NCI-H524 (cell line): ENCODE data around the gene AP3D1.
A peak's percentile ranks its signal among the peaks of the same experiment; 100 is the strongest.
"Not testable (repeated sequence)": the region's sequence is repeated elsewhere in the genome, so short reads cannot be mapped to it uniquely, and the experiment has no call there.

ENCODE experiments used
- DNase-seq, 2 experiments: peaks; one replicate each; lab custom pipeline; 2025; lab: John Stamatoyannopoulos, UW

AP3D1 gene

GRCh38 chr19:2109046-2109864 lies 42.1 kb downstream of the AP3D1 start:
- no peak for DNase-seq

DNA sequence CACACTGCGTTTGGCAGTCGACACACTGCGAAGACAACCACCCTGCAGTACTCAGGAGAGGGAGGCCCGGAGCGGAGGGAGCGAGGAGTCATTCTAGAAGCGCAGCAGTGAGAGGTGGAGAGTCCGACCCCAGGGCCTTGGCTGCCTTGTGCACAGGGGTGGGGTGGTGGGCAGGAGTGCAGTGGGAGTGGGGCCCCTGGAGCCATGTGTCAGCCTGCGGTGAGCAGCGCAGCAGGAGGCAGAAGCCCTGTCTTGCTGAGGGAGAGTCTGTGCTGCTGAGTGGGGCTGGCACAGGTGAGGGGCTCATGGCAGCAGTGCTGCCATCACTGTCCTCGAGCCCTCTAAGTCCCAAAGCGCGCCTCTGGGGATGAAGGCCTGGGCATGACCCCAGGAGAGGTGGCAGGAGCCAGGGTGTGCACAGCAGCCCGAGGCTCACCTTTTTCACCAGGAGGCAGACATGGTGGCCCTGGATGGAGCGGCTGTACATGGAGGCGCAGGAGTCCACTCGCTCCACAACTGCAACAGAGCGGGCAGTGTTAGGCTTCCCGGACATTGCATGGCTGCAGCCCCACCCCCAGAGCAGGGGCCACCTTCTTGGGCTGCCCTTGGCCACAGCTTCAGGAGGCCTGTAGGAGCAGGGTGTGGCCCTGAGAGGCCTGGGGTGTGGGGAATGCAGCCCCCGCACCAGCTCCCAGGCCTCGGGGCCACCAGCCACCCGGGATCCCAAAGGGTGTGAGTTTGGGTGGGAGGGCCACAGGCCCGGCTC lies 42.9 kb downstream of the AP3D1 start:
- DNase-seq = no peak

DNA sequence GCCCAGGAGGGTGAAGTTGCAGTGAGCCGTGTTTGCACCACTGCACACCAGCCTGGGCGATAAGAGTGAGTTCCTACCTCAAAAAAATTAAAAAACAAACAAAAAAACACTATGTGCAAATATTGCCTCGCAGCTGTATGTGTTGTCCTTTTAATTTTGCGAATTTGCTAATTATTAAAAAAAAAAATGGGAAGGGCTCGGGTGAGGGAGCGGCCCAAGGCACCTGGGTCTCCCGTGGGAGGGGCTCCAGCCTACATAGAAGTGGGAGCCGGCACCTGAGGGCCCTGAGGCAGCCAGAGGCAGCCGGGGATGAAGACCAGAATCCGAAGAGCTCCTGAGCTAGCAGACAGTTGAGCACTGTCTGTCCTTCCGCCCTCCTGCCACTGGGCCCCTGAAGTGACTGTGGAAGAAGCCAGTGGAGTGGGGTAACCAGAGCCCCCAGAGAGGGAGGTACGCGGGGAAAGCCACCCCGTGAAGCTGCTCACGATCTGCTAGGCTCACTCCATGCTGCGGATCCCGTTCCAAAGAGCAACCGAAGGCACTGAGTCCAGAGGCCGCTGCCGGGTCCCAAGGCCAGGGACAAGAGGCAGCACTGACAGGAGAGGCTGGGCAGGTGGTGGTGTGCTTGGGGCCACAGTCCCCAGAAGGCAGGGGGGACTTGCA lies 48.2 kb downstream of the AP3D1 start:
- DNase-seq = no peak

- DNase-seq = no peak
These were observed 49.7 kb downstream of the AP3D1 start for GRCh38 chr19:2101417-2102335.

DNA sequence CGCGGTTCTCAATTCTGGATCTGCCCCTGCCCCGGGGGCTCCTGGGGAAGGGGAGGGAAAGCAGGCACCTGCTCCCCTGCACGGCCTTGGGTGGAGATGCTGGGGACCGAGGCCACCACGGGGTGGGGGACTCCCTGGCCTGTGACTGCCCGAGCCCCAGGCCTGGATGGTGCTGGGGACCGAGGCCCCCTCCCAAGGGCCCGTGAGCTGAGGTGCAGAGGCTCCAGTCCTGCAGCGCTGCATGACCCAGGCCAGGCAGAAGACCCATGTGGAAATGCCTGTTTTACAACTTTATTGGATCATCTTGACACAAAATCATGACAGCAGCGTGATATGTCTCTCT lies 50.7 kb downstream of the AP3D1 start:
- DNase-seq = no peak

DNA sequence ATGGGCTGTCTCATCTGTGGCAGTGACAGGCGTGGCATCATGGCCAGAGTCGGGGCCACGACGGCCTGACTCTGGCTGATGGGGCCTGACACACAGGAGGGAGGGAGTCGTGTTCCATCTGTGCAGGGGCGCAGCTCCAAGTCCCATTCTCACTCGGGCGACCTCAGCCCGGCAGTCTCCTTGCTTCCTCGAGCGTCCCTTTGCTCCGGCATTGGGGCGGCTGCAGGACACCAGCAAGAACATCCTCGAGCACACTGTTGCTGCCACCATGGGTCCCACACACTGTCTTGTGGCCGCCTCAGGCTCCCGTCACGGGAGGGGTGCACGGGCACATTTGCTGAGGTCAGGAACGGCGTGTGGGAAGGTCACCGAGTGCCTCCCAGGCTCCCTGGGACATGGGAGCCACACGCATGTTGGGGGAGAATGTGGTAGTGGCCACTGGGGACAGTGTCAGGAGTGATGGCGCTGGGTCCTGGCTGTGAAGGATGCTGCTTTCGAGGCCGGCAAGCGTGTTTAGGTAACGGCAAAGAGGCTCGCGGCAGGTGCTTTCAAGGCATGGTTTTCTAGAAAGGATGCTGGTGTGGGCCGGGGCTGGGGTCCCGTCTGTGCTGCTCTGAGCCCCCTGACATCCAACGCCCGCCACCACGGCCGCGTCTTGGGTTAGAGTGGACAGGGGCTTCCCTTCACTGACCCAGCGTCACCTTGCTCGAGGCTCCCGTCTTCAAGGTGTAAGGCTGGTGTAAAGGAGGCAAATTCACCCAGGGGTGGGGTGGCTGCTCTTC lies 51.2 kb downstream of the AP3D1 start:
- DNase-seq = no peak

- DNase-seq = no peak
These were observed 52.3 kb downstream of the AP3D1 start for GRCh38 chr19:2099054-2099501.

DNA sequence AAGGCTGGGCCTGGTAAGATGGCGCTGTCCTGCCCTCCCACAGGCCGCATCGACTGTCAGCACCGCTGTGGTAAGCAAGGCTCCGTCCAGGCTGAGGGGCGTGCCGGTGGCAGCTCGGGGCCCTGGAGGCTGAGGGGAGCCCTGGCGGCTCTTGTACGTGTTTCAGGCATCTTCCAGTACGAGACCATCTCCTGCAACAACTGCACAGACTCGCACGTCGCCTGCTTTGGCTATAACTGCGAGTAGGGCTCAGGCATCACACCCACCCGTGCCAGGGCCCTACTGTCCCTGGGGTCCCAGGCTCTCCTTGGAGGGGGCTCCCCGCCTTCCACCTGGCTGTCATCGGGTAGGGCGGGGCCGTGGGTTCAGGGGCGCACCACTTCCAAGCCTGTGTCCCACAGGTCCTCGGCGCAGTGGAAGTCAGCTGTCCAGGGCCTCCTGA lies 53.5 kb downstream of the AP3D1 start:
- DNase-seq = no peak

- no peak for DNase-seq
These were observed 54.0 kb downstream of the AP3D1 start for GRCh38 chr19:2097203-2097885.

DNA sequence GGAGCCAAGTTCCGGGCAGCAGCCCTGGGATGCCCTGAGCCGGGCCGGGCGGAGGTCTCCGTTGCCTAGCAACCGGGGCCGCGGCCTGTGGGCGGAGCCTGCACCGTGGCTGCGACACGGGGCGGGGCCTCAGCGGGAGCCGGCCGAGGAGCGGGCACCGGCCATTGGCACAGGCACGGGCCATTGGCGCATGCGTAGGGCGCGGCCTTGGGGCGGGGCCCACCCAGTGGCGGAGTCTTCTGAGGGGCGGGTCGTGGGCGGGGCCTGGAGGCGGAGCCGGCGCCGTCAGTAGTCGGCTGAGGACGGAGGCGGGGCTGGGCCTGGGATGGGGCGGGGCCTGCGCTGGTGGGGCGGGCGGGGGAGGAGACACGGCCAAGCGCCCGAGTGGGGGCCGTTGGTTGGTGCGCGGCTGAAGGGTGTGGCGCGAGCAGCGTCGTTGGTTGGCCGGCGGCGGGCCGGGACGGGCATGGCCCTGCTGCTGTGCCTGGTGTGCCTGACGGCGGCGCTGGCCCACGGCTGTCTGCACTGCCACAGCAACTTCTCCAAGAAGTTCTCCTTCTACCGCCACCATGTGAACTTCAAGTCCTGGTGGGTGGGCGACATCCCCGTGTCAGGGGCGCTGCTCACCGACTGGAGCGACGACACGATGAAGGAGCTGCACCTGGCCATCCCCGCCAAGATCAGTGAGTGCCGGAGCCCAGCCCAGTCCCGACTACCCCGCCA lies 54.7 kb downstream of the AP3D1 start, which contains the start of gene IZUMO4:
TSS of gene IZUMO4 (plus strand) at position 436 of the 723 bp plus-strand sequence. CDS start at position 467, 31 bp downstream.
- DNase-seq = peak; percentile 96 to 99

DNA sequence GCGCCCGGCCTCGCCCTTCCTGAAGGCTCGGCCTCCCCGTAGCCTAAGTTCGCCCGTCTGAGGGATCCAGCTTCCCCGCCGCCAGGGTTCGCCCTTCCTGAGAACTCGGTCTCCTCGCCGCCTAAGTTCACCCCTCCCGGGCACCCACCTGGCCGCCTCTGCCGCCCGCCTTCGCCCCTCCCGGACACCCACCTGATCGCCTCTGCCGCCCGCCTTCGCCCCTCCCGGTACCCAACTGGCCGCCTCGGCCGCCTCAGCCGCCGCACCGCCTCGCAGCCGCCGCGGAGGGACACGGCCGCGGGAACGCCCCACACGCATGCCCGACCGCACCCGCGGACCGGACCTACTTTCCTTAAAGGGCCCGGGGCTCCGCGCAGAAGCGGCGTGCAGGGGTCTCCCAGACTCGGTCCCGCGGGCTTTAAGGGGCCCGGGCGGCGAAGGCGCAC lies 55.3 kb downstream of the AP3D1 start, which contains the start of gene MOB3A:
TSS of gene MOB3A (minus strand) at position 293 of the 446 bp plus-strand sequence. CDS start 17,766 bp downstream, outside the sequence.
- peak; percentile 96 to 97 for DNase-seq

DNA sequence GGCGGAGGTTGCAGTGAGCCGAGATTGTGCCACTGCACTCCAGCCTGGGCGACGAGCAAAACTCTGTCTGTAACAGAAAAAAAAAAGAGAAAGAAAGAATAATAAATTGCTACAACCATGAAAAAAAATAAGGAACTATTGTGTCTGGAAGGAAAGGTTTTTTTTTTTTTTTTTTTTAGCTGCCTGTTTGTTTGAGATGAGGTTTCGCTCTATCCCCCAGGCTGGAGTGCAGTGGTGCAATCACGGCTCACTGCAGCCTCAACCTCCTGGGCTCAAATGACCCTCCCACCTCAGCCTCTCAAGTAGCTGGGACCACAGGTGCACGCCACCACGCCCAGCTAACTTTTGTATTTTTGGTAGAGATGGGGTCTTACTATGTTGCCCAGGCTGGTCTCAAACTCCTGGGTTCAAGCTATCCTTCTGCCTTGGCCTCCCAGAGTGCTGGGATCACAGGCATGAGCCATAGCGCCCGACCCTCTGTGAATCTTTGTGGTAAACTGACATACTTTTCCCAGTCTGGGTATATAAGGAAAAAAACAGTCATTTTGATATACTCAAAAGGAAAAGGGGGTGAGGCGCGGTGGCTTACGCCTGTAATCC lies 59.3 kb downstream of the AP3D1 start:
- not testable (repeated sequence) for DNase-seq

- no peak for DNase-seq
These were observed 61.7 kb downstream of the AP3D1 start for GRCh38 chr19:2089727-2090053.

DNA sequence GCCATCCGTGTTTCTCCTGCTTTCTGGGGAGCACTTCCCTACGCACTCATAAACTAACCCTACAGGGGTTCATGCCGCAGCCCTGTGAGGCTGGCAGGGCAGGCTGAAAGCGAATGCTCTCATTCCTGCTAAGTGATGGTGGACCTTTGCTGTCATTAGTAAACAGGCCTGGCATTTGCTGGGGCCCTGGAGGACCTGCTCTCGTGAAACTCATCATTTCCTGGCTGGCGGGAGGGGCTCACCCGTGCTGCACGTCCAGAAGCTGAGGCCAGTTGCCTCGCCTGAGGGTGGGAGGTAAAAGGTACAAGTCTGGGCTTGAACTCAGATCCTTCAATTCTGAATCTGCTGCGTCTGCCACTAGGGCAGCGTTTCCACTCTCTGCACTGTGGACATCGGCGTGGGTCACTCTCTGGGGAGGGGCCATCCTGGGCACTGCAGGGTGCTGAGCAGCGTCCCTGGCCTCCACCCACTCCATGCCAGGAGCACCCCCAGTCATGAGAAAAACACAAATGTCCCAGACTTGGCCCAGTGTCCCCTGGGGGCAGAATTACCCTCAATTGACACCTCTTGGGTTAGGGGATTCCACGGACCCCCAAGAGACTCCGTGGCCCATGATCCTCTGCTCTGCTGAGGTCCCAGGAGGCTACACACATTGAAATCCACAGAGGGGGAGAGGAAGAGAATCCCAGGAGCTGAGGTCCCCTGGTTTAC lies 62.2 kb downstream of the AP3D1 start:
- no peak for DNase-seq

- no peak for DNase-seq
These were observed 63.7 kb downstream of the AP3D1 start for GRCh38 chr19:2087621-2088100.

DNA sequence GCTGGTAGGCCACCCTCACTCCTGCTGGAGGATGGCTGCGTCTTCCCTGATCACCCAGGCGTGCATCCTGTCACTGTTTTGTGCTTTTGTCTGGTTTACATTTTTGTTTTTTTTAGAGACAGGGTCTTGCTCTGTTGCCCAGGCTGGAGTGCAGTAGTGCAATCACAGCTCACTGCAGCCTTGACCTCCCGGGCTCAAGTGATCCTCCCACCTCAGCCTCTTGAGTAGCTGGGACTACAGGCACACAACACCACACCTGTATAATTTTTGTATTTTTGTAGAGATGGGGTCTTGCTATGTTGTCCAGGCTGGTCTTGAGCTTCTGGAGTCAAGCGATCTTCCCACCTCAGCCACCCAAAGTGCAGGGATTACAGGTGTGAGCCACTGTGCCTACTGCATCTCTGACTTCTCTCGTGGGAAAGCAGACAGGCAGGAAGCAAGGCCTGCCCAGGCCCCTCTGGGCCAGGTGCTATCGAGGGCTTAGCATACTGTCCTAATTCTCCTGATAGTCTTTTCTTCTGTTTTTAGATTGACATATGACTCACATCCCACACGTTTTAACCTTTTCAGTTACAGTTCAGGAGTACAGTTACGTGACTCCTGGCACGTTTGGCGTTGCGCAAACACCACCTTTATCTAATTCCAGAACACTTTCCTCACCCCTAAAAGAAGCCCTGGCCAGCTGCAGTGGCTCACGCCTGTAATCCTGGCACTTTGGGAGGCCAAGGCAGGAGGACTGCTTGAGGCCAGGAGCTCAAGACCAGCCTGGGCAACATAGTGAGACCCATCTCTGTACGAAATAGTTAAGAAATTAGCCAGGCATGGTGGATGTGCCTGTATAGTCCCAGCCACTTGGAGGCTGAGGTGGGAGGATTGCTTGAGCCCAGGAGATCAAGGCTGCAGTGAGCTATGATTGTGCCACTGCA lies 64.4 kb downstream of the AP3D1 start:
- not testable (repeated sequence) for DNase-seq
